Medulla oblongata (tissue), 1 donor: ENCODE data around the gene FRMD3.
"Not testable (repeated sequence)": the region's sequence is repeated elsewhere in the genome, so short reads cannot be mapped to it uniquely, and the experiment has no call there.

Experiments used
- DNase-seq: peaks from one replicate; pipeline ENCODE4 v3.0.0-alpha.2; 2015; ENCODE audit errors: extremely low spot score

The FRMD3 gene

DNA sequence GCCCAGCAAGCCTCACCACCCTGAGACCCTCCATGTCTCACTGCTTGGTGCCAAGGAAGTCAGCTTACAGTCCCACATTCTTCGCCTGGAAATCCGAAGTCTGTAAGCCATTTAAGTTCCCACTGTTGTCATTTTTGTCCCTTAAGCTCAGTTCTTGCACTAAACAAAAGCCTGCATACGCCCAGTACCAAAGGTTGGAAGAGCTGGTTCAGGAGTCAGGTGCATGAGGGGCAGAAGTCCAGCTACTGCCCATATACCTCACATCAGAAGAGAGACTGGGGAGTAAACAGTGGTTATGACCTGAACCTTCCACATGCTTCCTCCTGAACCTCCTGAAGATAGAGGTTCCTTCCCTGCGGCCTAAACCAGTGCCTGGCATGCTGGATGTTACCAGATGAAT is 146.0 kb downstream of the FRMD3 start:
- no peak for DNase-seq

DNA sequence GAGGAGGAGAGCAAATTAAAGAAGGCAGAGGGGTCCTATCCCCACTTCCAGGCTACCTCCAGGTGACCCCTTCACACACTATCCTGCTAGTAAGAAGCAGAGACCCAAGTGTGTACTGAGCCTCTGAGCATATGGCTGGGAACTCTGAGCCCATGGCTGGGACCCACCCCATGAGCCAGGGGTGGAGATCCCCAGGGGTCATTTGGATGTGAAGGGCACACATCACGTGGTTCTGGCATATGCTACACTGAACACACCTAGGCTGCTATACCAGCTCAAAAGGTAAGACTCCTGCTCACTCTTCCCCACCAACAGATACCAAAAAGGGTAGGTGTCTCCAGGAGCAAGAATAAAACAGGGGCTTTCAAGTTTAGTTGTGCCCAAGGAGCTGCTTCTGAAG is 149.9 kb downstream of the FRMD3 start:
- DNase-seq: no peak

DNA sequence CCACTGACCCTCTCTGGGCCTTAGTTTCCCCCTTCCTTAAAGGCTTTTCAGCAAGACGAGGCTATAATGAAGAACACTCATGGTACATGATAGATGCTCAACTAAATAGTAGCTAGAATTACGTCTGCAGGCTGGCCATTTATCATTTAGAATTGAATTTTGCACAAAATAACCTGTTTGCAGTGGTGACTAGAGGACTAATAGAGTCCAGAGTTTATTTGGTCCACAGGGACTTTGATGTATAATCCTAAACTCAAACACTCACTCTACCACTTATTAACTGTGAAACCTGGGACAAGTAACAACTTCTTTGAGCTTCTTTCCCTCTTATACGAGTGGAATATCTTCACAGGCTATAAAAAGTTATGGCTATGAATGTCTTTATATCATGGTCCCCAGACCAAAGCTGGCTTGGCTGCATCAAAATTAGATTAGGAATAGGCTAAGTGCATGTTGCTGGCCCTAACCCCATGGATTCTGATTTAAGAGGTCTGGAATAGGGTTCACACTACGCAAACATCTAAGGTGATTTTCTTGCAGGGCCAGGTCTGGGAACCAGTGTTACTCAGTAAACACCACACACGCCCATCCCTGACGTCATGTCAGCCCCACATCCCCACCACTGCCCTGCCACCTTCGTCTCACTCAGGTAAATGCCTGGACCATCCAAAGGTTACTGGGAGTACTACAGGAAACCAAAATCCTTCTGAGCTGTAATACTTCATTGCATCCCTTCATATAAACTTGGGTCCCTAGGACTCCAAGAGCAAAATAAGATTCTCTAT is 150.6 kb downstream of the FRMD3 start:
- DNase-seq: no peak

DNA sequence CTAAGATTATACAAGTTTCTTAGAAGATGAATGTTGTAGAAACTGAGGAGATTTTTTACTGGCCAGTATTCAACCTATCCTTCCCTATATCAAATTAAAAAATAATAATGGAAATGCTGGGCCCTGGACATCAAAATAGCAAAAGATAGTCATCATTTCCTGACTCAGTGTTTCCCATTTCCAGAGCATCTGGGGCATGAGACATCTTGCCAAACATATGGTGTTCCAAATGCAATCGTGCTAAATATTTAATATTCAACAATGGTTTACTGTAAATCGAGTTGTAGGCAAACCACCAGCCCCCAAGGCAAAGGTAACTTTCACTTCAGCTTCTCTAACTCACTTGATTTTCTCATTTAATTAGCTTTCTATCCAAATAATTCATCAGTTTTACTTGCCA is 152.9 kb downstream of the FRMD3 start:
- DNase-seq: no peak

DNA sequence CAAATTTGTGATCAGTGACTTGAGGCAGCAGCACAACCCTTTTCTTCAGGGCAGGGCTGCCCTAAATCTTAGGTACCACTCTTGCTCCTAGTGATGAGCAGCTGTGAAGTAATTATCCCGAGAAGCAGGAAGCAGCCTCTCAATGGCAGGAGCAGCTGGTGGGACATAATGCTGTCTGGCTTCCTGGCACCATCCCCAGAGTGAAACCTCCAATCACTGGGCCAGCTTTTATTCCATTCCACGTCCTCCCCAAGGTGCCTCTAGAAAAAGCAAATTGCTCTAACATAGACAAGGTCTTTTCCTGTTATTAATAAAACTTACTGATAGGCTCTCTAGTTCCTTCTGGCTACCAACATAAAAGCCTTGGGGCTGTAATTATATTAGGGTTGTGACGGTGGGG is 154.0 kb downstream of the FRMD3 start:
- DNase-seq: no peak

DNA sequence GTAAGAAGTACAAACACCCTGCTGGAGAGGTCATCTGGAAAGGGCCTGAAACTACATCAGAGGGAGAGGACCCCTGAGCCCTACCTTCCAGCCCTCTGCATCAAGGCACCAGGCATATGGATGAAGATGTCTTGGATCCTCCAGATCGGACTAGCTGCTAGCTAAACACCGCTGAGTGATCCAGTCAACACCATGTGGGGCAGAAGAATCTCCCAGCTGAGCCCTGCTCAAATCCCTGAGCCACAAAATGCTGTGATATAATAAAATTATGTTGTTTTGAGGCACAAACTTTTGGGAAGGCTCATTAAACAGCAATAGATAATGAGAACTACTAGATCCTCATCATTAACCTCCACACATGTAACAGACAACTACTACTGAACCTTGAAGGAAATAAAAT is 155.2 kb downstream of the FRMD3 start:
- DNase-seq: no peak

DNA sequence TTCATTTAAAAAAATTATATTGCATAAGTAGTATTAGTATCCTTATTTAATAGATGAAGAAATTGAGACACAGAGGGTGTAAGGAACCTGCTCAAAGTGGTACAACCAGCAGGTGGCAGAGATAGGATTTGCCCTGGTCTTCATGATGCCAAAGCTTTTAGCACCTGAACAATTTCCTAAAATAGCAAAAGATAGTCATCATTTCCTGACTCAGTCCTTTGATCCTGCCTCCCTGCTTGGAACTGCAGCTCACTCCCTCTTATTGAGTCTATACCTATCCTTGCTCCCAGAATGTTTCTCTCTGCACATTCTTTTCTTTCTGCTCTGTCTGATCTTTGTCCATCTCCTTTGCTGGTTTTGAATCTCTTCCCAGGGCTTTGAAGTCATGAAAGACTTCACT is 155.8 kb downstream of the FRMD3 start:
- DNase-seq: no peak

DNA sequence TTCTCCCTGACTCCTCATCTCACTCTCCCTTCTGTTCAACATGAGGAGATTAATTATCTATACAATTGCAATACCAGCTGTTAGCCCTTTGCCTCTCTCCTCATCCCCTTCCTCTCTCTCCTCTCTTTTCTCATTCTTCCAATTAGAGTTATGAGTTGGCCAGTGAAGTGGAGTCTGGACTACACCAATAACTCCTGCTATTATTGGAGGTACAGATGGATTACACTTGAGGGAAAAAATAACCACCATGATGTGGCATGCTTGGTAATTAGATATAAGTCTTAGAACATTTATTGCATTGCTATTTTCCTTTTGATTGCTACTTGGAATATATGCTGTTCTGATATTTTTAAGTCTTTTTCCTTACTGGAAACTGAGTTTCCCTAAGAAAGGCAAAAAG is 159.2 kb downstream of the FRMD3 start:
- DNase-seq: no peak

DNA sequence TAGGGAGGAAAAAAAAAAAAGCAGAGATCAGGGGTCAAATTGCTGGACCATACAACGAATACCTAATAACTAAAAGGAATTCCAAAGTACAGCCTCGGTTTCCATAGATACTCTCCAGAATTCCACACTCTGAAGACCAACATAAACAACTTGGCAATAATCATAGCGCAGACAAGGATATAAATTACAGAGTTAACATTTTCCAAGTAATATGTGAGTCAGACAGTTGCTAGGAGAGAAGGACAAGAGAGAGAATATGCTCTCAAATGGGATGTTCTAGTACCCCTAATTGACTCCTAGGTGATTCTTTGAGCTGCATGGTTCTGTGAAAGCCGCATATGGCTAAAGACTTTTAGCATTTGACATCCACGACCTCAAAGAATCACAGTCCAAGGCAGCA is 165.2 kb downstream of the FRMD3 start:
- DNase-seq: peak; percentile 23

DNA sequence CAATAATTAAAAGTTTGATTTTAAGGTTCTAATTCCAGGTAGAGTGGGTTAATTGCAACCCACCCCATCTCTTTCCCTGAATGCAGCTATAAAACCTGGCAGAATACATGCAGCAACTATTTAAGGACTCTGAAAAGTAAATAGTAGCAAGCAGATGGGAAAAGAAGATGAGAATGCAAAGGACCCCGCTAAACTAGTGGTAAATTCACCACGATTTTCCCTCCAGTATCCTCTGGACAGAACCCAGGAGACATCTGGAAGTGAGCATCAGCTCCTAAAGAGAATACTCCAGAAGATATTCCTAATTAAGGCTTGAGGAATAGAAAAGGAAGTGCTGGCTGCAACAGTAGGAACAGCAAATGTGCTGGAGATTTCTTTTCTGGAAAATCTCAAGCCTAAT is 170.9 kb downstream of the FRMD3 start:
- DNase-seq: no peak

DNA sequence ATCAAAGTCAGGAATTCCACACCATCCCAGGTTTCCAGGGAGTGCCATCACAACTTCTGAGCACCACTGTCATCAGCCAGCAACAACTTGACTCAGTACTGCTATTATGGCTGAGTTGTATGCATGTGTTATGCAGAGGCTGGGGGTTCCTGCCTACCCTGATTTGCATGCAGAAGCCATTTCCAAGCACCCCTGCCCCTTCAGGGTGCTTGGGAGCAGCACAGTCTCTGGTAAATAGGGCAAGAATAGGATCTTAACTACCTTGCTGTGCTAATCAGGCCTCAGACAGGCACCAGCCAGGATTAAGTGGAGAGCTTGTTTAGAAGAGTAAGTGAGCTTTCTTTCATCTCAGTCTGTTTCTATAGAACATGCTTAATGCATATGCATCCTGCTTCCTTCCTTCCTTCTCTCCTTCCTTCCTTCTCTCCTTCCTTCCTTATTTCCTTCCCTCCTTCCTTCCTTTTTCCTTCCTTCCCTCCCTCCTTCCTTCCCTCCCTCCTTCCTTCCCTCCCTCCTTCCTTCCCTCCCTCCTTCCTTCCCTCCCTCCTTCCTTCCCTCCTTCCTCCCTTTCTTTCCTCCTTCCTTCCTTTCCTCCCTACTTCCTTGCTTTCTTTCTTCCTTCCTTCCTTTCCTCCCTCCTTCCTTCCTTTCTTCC is 175.7 kb downstream of the FRMD3 start:
- DNase-seq: no peak

DNA sequence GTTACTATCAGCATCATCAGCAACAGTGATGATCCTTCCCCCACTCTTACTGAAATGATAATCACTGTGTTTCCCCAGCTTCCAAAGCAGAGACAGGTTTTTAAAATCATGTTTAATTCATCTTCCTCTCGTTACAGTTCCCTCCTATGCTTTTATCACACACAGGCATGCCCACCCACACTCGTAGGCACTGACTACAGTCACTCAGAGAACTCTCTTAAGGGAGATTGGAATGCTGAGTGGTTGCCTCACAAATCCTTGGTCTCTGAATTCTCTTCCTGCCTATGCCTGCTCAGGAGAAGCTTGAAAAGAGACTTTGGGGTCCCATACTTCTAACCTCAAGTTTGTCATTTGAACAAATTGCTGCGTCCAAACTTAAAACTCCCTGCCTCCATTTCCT is 179.2 kb downstream of the FRMD3 start:
- no peak for DNase-seq

DNA sequence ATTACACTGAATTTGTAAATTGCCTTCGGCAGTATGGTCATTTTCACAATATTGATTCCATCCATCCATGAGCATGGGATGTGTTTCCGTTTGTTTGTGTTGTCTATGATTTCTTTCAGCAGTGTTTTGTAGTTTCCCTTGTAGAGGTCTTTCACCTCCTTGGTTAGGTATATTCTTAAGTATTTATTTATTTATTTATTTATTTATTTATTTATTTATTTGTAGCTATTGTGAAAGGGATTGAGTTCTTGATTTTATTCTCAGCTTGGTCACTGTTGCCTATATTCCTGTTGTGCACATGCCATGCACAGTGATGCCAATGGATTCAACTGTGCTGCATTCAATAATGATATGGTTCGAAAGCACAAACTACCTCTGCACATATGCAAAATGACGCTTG is 179.7 kb downstream of the FRMD3 start:
- not testable (repeated sequence) for DNase-seq

DNA sequence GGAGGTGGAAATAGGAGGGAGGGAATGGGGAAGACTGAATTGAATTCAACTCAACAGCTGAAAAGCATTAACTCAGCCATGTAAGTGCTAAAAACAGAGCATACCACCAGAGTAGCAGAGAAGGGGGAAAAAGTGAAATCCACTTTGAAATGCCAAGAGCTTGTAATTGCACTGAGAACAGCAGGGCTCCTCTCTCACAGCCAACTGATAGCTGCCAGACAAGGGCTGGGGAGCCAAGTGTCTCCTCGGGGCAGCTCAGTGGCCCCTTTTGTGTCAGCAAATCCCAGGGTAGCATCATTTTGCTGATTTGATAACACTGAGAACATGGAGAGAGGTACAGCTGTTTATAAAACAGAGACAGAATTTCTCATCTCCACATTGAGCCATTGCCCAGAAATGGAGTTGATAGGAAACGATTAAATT is 182.5 kb downstream of the FRMD3 start:
- no peak for DNase-seq

DNA sequence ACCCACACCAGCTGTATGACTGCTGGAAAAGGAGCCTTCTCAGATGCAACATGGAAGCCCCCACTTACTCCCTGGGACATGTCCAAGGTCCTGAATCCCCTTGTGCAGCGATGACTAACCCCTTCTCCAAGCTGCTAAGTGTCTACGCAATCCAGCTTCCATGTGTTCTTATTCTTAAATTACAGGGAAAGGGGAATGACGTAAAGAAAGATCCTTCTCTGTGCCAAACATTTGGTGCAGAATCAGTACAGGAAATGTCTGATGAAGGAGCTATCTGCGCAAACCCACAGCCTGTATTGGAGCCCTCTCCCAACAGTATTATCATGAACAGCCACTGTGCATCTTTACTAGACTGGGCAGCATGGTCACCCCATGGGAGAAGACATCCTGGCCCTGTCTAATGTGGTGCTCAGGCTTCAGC is 183.2 kb downstream of the FRMD3 start:
- DNase-seq: no peak

DNA sequence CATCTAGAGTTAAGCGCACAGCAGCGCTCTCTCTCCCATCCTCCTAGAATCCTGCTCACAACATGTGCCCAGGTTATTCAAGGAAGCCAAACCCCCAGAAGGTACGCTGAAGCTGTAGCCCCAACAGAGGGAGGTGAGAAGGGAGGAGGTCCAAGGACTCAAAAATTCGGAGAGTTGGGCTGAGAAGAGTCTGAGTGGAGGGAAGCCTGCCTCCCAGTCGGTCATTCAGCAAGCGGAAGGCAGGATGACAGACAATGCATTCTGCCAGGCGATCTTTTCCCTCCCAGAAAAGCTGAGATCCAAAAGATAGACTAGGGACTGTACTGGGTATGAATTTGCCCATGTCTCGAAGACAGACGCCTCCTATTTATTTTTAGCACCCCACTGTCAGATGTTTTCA is 189.2 kb downstream of the FRMD3 start:
- DNase-seq: no peak

DNA sequence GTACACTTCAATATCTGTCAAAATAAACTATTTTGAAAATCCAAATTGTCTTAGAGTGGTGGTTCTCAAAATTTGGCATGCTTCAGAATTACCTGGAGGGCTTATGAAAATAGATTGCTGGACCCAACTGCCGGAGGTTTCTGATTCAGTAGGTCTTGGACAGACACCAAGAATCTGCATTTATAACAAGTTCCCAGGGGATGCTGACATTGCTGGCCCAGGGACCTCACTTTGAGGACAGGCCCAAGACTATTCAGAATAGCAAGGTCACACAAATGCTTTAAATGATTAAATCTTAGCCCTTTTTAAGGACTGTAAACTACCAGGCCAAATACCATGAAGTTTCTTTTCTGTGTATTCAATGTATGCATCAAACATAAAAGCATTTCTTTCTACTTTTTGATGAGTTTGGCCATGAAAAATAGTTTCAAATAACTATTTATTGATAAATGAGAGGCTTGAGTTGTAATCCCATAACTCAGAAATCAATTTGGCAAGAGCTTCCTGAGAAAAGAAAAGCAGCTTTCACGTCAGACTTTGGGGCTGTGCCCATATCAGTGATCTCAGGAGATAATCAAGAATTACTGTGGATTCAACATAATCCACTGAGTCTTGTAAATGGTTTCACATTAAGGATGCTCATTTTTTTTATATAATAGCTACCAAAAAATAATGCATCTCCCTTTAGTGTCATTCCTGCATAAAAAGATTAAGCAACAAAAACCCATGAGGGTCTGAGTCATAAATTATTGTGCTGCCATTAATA is 191.4 kb downstream of the FRMD3 start:
- no peak for DNase-seq

DNA sequence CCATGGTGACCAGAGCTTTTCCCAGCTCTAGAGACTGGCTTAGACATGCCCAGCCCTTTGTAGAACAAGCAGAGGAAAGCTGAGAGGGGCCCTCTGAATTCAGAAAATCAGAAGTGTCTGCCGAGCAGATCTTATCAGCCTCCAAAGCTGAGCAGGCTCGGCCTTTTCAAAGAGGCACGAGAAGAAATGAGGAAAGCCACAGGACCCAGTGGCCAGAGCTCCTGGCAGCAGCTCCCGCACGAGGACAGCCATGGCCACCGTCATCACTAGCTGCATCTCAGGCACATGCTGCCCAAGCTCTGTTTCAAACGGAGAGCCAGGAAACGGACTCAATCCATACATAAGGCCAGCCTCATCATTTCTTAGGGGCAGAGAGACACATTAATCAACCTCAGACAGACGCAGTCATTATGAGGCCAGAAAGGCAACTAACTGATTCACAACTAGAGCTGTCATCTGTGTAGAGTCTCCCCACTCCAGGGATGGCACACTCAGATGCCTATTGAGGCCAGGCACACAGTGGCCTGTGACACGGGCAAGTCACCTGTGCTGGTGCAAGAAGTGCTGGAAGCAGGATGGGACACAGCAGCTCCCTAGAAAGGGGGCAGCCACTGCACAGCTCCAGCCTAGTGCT is 194.7 kb downstream of the FRMD3 start:
- DNase-seq: no peak

DNA sequence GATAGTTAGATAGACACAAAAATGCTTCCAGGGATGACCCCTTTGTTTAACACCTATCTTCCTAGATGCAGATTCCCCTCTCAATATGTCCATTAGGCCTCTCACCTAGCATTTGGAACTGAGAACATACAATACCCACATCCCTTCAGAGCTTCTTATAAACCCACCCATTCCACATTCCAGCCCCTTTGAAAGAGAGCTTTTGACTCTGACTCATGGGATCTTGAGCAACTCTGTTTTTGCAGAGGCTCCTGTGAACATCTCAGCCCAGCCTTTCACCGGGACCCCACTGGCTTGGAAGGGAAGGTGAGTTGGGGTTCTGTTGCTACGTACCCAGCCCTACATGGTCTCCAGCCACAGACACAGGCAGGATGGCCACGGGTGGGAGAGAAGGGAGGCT is 195.5 kb downstream of the FRMD3 start:
- no peak for DNase-seq

DNA sequence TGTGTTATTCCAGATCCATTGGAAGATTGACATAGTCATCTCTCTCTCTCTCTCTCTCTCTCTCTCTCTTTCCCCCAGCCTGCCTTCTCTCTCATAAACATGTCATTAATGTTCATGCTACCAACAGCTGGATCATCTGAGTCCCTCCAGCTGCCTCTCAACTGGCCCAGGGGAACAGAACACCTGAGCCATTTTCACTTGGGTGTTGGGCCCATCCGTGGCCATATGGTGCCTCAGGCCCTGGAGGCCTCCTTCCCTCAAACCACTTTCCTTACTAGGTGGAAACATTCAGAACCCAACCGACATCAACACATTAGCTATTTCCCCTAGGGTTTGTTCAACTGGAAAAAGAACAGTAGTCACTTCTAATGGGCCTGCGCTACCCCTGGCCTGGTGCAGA is 196.2 kb downstream of the FRMD3 start:
- no peak for DNase-seq

DNA sequence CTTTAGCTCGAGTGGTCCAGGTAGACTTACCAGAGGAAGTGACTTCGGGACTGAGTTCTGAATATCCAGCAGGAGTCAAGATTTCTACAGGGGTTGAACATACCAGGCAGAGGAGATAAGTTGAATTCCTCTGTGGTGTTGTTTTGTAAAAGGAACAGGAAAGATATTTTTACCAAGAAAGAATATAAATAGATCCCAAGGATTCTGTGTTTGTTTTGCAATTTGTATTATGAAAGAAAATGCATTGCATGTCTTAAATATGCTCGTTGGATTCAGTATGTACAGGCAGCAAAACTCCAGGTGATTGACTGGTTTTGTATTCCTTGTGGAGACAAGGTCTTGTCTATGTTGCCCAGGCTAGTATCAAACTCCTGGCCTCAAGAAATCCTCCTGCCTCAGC is 197.8 kb downstream of the FRMD3 start:
- no peak for DNase-seq

DNA sequence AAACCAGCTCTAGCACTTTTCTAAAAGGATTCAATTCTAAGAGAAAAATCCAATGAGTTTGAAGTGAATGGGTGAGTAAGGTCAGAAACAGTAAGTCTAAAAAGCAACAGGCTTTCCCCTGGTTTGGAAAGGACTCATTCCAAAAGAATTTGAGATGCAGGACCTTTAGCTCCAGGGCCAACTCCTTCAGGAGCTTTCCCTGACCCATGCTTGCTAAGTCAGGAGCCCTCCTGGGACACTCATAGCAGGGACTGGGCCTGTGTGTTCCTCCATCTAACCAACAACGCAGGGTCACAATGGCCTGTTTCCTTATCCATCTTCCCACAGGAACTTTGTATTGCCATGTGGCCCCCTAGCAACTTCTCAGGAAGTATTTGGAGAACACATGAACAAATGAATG is 198.8 kb downstream of the FRMD3 start:
- no peak for DNase-seq
